ENCODE data around the gene KIF12. TPM values are rescaled to one million over a fixed set of nuclear protein-coding genes. Genes with fewer than 3 reads are reported as not detected.

Gene KIF12
- polyA plus RNA-seq, 6 donors from 2014 or later, result not detected

- no peak for DNase-seq
- Mint-ChIP-seq H3K36me3 (peaks cover 0 to 7% of the 10 kb centered on the region in 2 donors), H3K9me3 (peaks cover 0 to 5% (median 0%) of the 10 kb centered on the region in 7 donors), H3K27me3 (peaks cover 11 to 35% (median 30%) of the 10 kb centered on the region in 3 donors), H3K27ac (no peak overlapping the region), H3K4me3 (no peak overlapping the region), H3K4me1 (no peaks in the 10 kb centered on the region)
- ATAC-seq (ENCODE audit: low read depth in 2 of 2), result no peak
Observed at GRCh38 chr9:114072184-114073140, 26.6 kb downstream of the KIF12 start.

GRCh38 chr9:114071197-114071795, 27.8 kb downstream of the KIF12 start:
- ATAC-seq (ENCODE audit: low read depth in 2 of 2), result no peak
- H3K36me3 Mint-ChIP-seq, result no peaks in the 10 kb centered on the region
- H3K9me3 Mint-ChIP-seq, result peaks cover 0 to 5% (median 0%) of the 10 kb centered on the region in 7 donors
- H3K4me3 Mint-ChIP-seq, result no peak overlapping the region
- H3K4me1 Mint-ChIP-seq, result no peaks in the 10 kb centered on the region
- H3K27me3 Mint-ChIP-seq, result peaks cover 11 to 29% (median 23%) of the 10 kb centered on the region in 3 donors
- no peak for DNase-seq
- no peak overlapping the region for H3K27ac Mint-ChIP-seq

GRCh38 chr9:114070188-114071103, 28.6 kb downstream of the KIF12 start:
- ATAC-seq (ENCODE audit: low read depth in 2 of 2), result no peak
- no peak for DNase-seq
- H3K4me3 Mint-ChIP-seq, result no peak overlapping the region
- peaks cover 0 to 5% (median 0%) of the 10 kb centered on the region in 7 donors for H3K9me3 Mint-ChIP-seq
- peaks cover 8 to 23% (median 20%) of the 10 kb centered on the region in 3 donors for H3K27me3 Mint-ChIP-seq
- H3K4me1 Mint-ChIP-seq, result no peaks in the 10 kb centered on the region
- H3K27ac Mint-ChIP-seq, result no peak overlapping the region
- no peaks in the 10 kb centered on the region for H3K36me3 Mint-ChIP-seq

- Mint-ChIP-seq H3K9me3 (peaks cover 0 to 5% (median 0%) of the 10 kb centered on the region in 7 donors), H3K36me3 (no peaks in the 10 kb centered on the region), H3K27me3 (peaks cover 5 to 17% (median 16%) of the 10 kb centered on the region in 3 donors), H3K27ac (no peak overlapping the region), H3K4me3 (no peak overlapping the region), H3K4me1 (no peaks in the 10 kb centered on the region)
- ATAC-seq (ENCODE audit: low read depth in 2 of 2) (no peak), DNase-seq (no peak)
Observed at GRCh38 chr9:114069476-114070187, 29.5 kb downstream of the KIF12 start.

- Mint-ChIP-seq H3K4me3 (peak overlapping the region in 1 of 8 donors; percentile 10), H3K27me3 (peaks cover 0 to 15% (median 15%) of the 10 kb centered on the region in 3 donors), H3K9me3 (peaks cover 0 to 2% (median 0%) of the 10 kb centered on the region in 7 donors), H3K36me3 (peaks cover 0 to 4% of the 10 kb centered on the region in 2 donors), H3K4me1 (peaks cover 0 to 10% (median 2%) of the 10 kb centered on the region in 3 donors), H3K27ac (no peak overlapping the region)
- DNase-seq (no peak), ATAC-seq (ENCODE audit: low read depth in 2 of 2) (no peak)
Observed at GRCh38 chr9:114065304-114065703, 33.8 kb downstream of the KIF12 start.

GRCh38 chr9:114061830-114062474, 37.1 kb downstream of the KIF12 start:
- Mint-ChIP-seq H3K27ac (no peak overlapping the region), H3K4me3 (no peak overlapping the region), H3K36me3 (peaks cover 0 to 4% of the 10 kb centered on the region in 2 donors), H3K4me1 (peaks cover 9 to 26% (median 10%) of the 10 kb centered on the region in 3 donors), H3K9me3 (peaks cover 0 to 2% (median 0%) of the 10 kb centered on the region in 7 donors), H3K27me3 (peaks cover 0 to 15% (median 15%) of the 10 kb centered on the region in 3 donors)
- DNase-seq, result no peak
- ATAC-seq (ENCODE audit: low read depth in 2 of 2), result no peak

- ATAC-seq (ENCODE audit: low read depth in 2 of 2) (no peak), DNase-seq (no peak)
- H3K36me3 Mint-ChIP-seq, result peaks cover 0 to 4% of the 10 kb centered on the region in 2 donors
- peaks cover 0 to 2% (median 0%) of the 10 kb centered on the region in 7 donors for H3K9me3 Mint-ChIP-seq
- H3K27ac Mint-ChIP-seq, result peak overlapping the region in 1 of 6 donors; percentile 34
- peaks cover 10 to 26% (median 12%) of the 10 kb centered on the region in 3 donors for H3K4me1 Mint-ChIP-seq
- H3K27me3 Mint-ChIP-seq, result peaks cover 0 to 11% (median 10%) of the 10 kb centered on the region in 3 donors
- H3K4me3 Mint-ChIP-seq, result no peak overlapping the region
Observed at GRCh38 chr9:114061292-114061691, 37.8 kb downstream of the KIF12 start.

- Mint-ChIP-seq H3K27me3 (peaks cover 0 to 7% (median 5%) of the 10 kb centered on the region in 3 donors), H3K27ac (no peak overlapping the region), H3K4me3 (peak overlapping the region in 1 of 8 donors; percentile 22)
Observed at GRCh38 chr9:114060711-114061110, 38.4 kb downstream of the KIF12 start.

GRCh38 chr9:114060070-114060469, 39.0 kb downstream of the KIF12 start:
- H3K36me3 Mint-ChIP-seq, result peaks cover 0 to 4% of the 10 kb centered on the region in 2 donors
- H3K4me3 Mint-ChIP-seq, result no peak overlapping the region
- peaks cover 0 to 2% (median 0%) of the 10 kb centered on the region in 7 donors for H3K9me3 Mint-ChIP-seq
- peaks cover 0 to 7% (median 5%) of the 10 kb centered on the region in 3 donors for H3K27me3 Mint-ChIP-seq
- no peak for ATAC-seq (ENCODE audit: low read depth in 2 of 2)
- no peak for DNase-seq
- peaks cover 10 to 26% (median 17%) of the 10 kb centered on the region in 3 donors for H3K4me1 Mint-ChIP-seq
- peak overlapping the region in 1 of 6 donors; percentile 78 for H3K27ac Mint-ChIP-seq

More at GRCh38 chr9:114060711-114061110, 38.4 kb downstream of the KIF12 start:
- ATAC-seq (ENCODE audit: low read depth in 2 of 2) (no peak), DNase-seq (no peak)
- H3K36me3 Mint-ChIP-seq, result peaks cover 0 to 4% of the 10 kb centered on the region in 2 donors
- peaks cover 0 to 2% (median 0%) of the 10 kb centered on the region in 7 donors for H3K9me3 Mint-ChIP-seq
- H3K4me1 Mint-ChIP-seq, result peaks cover 10 to 26% (median 17%) of the 10 kb centered on the region in 3 donors

- H3K36me3 Mint-ChIP-seq, result peaks cover 0 to 4% of the 10 kb centered on the region in 2 donors
- peaks cover 0 to 7% (median 5%) of the 10 kb centered on the region in 3 donors for H3K27me3 Mint-ChIP-seq
- no peak for DNase-seq
- no peak for ATAC-seq (ENCODE audit: low read depth in 2 of 2)
- no peak overlapping the region for H3K4me3 Mint-ChIP-seq
- H3K4me1 Mint-ChIP-seq, result peaks cover 10 to 26% (median 17%) of the 10 kb centered on the region in 3 donors
- peaks cover 0 to 2% (median 0%) of the 10 kb centered on the region in 7 donors for H3K9me3 Mint-ChIP-seq
- H3K27ac Mint-ChIP-seq, result peak overlapping the region in 2 of 6 donors; percentile 8 to 79
Observed at GRCh38 chr9:114059047-114059803, 39.9 kb downstream of the KIF12 start.

- Mint-ChIP-seq H3K4me1 (peaks cover 10 to 26% (median 17%) of the 10 kb centered on the region in 3 donors), H3K27me3 (peaks cover 0 to 7% (median 3%) of the 10 kb centered on the region in 3 donors), H3K27ac (peak overlapping the region in 1 of 6 donors; percentile 72), H3K9me3 (peaks cover 0 to 2% (median 0%) of the 10 kb centered on the region in 7 donors), H3K36me3 (peaks cover 0 to 4% of the 10 kb centered on the region in 2 donors), H3K4me3 (no peak overlapping the region)
- no peak for ATAC-seq (ENCODE audit: low read depth in 2 of 2)
- DNase-seq, result no peak
Observed at GRCh38 chr9:114058688-114059046, 40.4 kb downstream of the KIF12 start.
